Sigmoid colon (tissue), 4 donors: ENCODE measurements around the gene WIF1.

Experiments used
- CTCF ChIP-seq, 4 experiments: fragments of 450-650 bp in 3 of 4; fragments of 200-600 bp in 1 of 4; IDR thresholded peaks; one replicate each; pipeline ENCODE4 v1.5.1; 2016 to 2019; ENCODE audit warnings: antibody characterized with exemption in 4 of 4, mild to moderate bottlenecking in 3 of 4, moderate library complexity in 2 of 4
- POLR2A ChIP-seq, 2 donors: fragments of 450-650 bp; IDR thresholded peaks; one replicate each; pipeline ENCODE4 v1.6.1; 2016; ENCODE audit warnings: antibody characterized with exemption in 2 of 2, mild to moderate bottlenecking in 2 of 2, moderate library complexity in 2 of 2
- POLR2AphosphoS5 ChIP-seq, 4 donors: sonication (generic); formaldehyde crosslinking; IDR thresholded peaks; one replicate each; pipeline ENCODE4 v1.6.1; 2017; ENCODE audit warnings: antibody characterized with exemption in 4 of 4

GRCh38 chr12:65022421-65022820 is 98.7 kb downstream of the WIF1 start:
- no peak for TF ChIP-seq POLR2A (IDR thresholded peaks at IDR 0.05)
- no peak for TF ChIP-seq CTCF (IDR thresholded peaks at IDR 0.05)
- no peak for TF ChIP-seq POLR2AphosphoS5 (IDR thresholded peaks at IDR 0.05)
